Activated CD8-positive, alpha-beta T cell treated with anti-CD3 and anti-CD28 coated beads for 36 hours (primary cell): ENCODE measurements around the gene KIAA1549. TPM values are rescaled to one million over a fixed set of nuclear protein-coding genes. Genes with fewer than 3 reads are reported as not detected.

Source experiments
- ATAC-seq: fragments of 200-7000 bp; cut with Tn5 transposase; one replicate; pipeline ENCODE4 v1.10.0; 2021; ENCODE audit warnings: mild to moderate bottlenecking, moderate library complexity
- CTCF ChIA-PET: fragments of 350-600 bp; sonication (Branson Sonifier 250); formaldehyde crosslinking; loops from one replicate; lab custom pipeline; 2021; ENCODE audit warnings: antibody characterized with exemption; lab: Charles Lee
- POLR2A ChIA-PET: fragments of 350-600 bp; sonication (Branson Sonifier 250); formaldehyde crosslinking; loops from one replicate; lab custom pipeline; 2021; ENCODE audit warnings: antibody characterized with exemption; lab: Charles Lee
- DNase-seq: peaks from one replicate; pipeline ENCODE4 v3.0.0-alpha.2; 2020
- H3K27ac Mint-ChIP-seq: one replicate; pipeline ENCODE4 v1.8.0; 2021; ENCODE audit warnings: mild to moderate bottlenecking, mixed read lengths
- H3K27me3 Mint-ChIP-seq: one replicate; pipeline ENCODE4 v1.8.0; 2021; ENCODE audit warnings: mixed read lengths
- H3K36me3 Mint-ChIP-seq: one replicate; pipeline ENCODE4 v1.8.0; 2021; ENCODE audit warnings: low read depth, mixed read lengths
- H3K4me1 Mint-ChIP-seq: one replicate; pipeline ENCODE4 v1.8.0; 2021; ENCODE audit warnings: low read depth, mixed read lengths
- H3K4me3 Mint-ChIP-seq: one replicate; pipeline ENCODE4 v1.8.0; 2021; ENCODE audit warnings: mild to moderate bottlenecking, moderate library complexity, mixed read lengths
- H3K9me3 Mint-ChIP-seq: one replicate; pipeline ENCODE4 v1.8.0; 2021; ENCODE audit warnings: mixed read lengths
- intact Hi-C: fragments of 100-400 bp; cut with micrococcal nuclease; formaldehyde crosslinking; loops from one replicate; pipeline ENCODE4 v1.10.0; 2022
- total RNA-seq, 2 experiments: library from RNA; stranded (reverse); gene quantifications; one replicate each; pipeline ENCODE4 v1.2.3, GENCODE V29; 2021
- TF ChIP-seq, protein P1 (sequence below): fragments of 200-600 bp; IDR thresholded peaks from one replicate; pipeline ENCODE4 v1.8.0; 2022; ENCODE audit warnings: antibody characterized with exemption, mild to moderate bottlenecking

Gene KIAA1549
- total RNA-seq, 2 experiments from 2014 or later: 1.3 to 1.5 TPM

DNA sequence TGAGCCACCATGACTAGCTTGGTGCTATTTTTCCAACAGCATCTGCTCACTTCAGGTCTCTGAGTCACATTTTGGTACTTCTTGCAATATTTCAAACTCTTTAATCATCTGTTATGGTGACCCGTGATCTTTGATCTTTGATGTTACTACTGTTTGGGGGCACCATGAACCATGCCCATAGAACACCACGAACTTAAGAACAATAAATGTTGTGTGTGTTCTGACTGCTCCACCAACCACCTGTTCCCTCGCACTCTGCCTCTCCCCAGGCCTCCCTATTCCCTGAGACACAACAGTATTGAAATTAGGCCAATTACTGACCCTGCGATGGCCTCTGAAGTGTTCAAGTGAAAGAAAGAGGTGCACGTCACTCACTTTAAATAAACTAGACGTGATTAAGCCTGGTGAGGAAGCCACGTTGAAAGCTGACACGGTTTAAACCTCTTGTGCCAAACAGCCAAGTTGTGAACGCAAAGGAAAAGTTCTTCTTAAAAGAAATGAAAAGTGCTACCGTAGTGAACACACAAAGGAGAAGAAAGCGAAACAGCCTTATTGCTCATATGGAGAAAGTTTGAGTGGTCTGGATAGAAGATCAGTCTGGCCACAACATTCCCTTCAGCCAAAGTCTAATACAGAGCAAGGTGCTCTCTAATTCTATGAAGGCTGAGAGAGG lies 156.0 kb downstream of the KIAA1549 start:
- Mint-ChIP-seq H3K9me3 (no peaks in the 10 kb centered on the region), H3K36me3 (no peaks in the 10 kb centered on the region), H3K27ac (no peak overlapping the region), H3K4me1 (peaks cover 7% of the 10 kb centered on the region), H3K27me3 (peaks cover 6% of the 10 kb centered on the region), H3K4me3 (no peak overlapping the region)
- TF ChIP-seq, protein P1, sequence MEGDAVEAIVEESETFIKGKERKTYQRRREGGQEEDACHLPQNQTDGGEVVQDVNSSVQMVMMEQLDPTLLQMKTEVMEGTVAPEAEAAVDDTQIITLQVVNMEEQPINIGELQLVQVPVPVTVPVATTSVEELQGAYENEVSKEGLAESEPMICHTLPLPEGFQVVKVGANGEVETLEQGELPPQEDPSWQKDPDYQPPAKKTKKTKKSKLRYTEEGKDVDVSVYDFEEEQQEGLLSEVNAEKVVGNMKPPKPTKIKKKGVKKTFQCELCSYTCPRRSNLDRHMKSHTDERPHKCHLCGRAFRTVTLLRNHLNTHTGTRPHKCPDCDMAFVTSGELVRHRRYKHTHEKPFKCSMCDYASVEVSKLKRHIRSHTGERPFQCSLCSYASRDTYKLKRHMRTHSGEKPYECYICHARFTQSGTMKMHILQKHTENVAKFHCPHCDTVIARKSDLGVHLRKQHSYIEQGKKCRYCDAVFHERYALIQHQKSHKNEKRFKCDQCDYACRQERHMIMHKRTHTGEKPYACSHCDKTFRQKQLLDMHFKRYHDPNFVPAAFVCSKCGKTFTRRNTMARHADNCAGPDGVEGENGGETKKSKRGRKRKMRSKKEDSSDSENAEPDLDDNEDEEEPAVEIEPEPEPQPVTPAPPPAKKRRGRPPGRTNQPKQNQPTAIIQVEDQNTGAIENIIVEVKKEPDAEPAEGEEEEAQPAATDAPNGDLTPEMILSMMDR: no peak
- ATAC-seq (no peak), DNase-seq (no peak)
- POLR2A ChIA-PET: no interaction called here
- CTCF ChIA-PET: no interaction called here
- intact Hi-C loops: no loop called here

DNA sequence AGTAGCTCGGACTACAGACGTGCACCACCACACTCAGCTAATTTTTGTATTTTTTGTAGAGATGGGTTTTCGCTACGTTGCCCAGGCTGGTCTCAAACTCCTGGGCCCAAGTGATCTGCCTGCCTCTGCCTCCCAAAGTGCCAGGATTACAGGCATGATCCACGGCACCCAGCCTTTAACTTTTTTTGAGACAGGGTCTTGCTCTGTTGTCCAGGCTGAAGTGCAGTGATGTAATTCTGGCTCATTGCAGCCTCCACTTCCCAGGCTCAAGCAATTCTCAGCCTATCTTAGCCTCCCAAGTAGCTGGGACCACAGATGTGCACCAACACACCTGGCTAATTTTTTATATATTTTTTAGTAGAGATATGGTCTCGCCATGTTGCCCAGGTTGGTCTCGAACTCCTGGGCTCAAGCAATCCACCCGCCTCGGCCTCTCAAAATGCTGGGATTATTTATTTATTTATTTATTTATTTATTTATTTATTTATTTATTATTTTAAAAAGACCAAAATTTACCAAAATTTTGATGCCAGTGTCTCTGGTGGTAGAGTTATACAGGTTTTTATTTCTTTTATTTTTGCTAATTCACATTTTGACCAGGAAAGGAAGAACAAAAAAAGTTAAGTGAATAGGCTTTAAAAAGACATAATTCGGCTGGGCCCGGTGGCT lies 158.2 kb downstream of the KIAA1549 start:
- ATAC-seq: no peak
- H3K36me3 Mint-ChIP-seq: no peaks in the 10 kb centered on the region
- ChIA-PET CTCF (interaction anchor here (0.9 kb wide), 1 partner anchor 35 kb away, joined by 3 read pairs; no protein-coding TSS in a partner anchor), POLR2A (no interaction called here)
- no peaks in the 10 kb centered on the region for H3K9me3 Mint-ChIP-seq
- no peak for DNase-seq
- intact Hi-C loops: no loop called here
- TF ChIP-seq, protein P1: no peak
- H3K27me3 Mint-ChIP-seq: peaks cover 6% of the 10 kb centered on the region
- H3K27ac Mint-ChIP-seq: no peak overlapping the region
- no peak overlapping the region for H3K4me3 Mint-ChIP-seq
- H3K4me1 Mint-ChIP-seq: peaks cover 7% of the 10 kb centered on the region

DNA sequence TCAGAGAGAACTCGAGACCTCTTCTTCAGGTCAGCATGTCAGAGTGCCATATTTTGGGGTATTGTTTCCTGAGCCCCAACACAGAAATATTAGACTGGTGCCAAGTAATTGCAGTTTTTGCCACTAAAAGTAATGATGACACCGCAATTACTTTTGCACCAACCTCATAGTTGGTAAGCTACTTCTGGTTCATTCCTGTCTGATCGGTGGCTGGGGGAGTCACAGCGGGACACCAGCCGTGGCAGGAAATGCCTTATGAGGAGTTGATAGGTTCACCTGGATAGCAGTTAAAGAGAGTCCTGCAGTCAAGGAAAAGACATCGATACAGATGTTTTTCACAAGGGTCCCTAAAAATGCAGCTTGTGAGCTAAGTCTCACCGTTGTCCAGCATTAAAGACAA lies 159.3 kb downstream of the KIAA1549 start:
- CTCF ChIA-PET: interaction anchor here (0.9 kb wide), 1 partner anchor 36 kb away, joined by 3 read pairs; no protein-coding TSS in a partner anchor
- no peaks in the 10 kb centered on the region for H3K9me3 Mint-ChIP-seq
- peaks cover 6% of the 10 kb centered on the region for H3K27me3 Mint-ChIP-seq
- POLR2A ChIA-PET: no interaction called here
- ATAC-seq (no peak), DNase-seq (no peak)
- H3K36me3 Mint-ChIP-seq: no peaks in the 10 kb centered on the region
- H3K27ac Mint-ChIP-seq: no peak overlapping the region
- H3K4me3 Mint-ChIP-seq: no peak overlapping the region
- TF ChIP-seq, protein P1: no peak
- H3K4me1 Mint-ChIP-seq: peaks cover 7% of the 10 kb centered on the region
- intact Hi-C loops: no loop called here

DNA sequence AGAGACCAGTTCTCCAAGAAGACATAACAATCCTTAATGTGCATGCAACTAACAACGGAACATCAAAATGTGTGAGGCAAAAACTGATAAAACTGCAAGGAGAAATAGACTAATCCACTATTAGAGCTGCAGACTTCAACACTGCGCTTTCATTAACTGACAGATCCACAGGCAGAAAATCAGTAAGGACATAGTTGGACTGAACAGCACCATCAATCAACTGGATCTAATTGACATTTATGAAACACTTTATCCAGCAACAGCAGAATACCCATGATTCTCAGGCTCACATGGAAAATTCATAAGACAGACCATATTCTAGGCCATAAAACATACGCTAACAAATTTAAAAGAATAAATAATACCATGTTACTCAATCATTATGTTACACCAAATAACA lies 161.6 kb downstream of the KIAA1549 start:
- H3K36me3 Mint-ChIP-seq: no peaks in the 10 kb centered on the region
- no peak overlapping the region for H3K4me3 Mint-ChIP-seq
- H3K27ac Mint-ChIP-seq: no peak overlapping the region
- H3K4me1 Mint-ChIP-seq: peaks cover 3% of the 10 kb centered on the region
- no peaks in the 10 kb centered on the region for H3K27me3 Mint-ChIP-seq
- ATAC-seq (no peak), DNase-seq (no peak)
- TF ChIP-seq, protein P1: no peak
- H3K9me3 Mint-ChIP-seq: no peaks in the 10 kb centered on the region
- intact Hi-C loops: no loop called here
- ChIA-PET CTCF (no interaction called here), POLR2A (no interaction called here)

DNA sequence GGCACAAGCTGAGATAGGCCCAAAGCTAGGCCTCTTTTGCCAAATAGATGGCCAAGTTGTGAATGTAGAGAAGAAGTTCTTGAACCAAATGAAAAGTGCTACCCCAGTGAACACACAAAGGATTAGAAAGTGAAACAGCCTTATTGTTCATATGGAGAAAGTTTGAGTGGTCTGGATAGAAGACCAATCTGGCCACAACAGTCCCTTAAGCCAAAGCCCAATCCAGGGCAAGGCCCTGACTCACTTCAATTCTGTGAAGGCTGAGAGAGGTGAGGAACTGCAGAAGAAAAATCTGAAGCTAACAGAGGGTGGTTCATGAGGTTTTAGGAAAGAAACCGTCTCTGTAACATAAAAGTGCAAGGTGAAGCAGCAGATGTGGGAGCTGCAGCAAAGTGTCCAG lies 164.5 kb downstream of the KIAA1549 start:
- no peaks in the 10 kb centered on the region for H3K27me3 Mint-ChIP-seq
- H3K4me3 Mint-ChIP-seq: no peak overlapping the region
- TF ChIP-seq, protein P1: no peak
- DNase-seq: no peak
- no peak for ATAC-seq
- no peaks in the 10 kb centered on the region for H3K9me3 Mint-ChIP-seq
- CTCF ChIA-PET: interaction anchor here (0.8 kb wide), 1 partner anchor 200 kb away, joined by 3 read pairs; no protein-coding TSS in a partner anchor
- no peak overlapping the region for H3K27ac Mint-ChIP-seq
- POLR2A ChIA-PET: interaction anchor here (0.6 kb wide), 1 partner anchor 52 kb away, joined by 4 read pairs; no protein-coding TSS in a partner anchor
- peaks cover 11% of the 10 kb centered on the region for H3K4me1 Mint-ChIP-seq
- H3K36me3 Mint-ChIP-seq: no peaks in the 10 kb centered on the region
- intact Hi-C loops: no loop called here
